H9 (cell line): ENCODE results near the gene MYOZ2. TPM values are rescaled to one million over a fixed set of nuclear protein-coding genes. Genes with fewer than 3 reads are reported as not detected.

ENCODE experiments used
- DNase-seq: peaks from one replicate; pipeline ENCODE4 v3.0.0-alpha.2; 2017
- H2AFZ ChIP-seq: one replicate; pipeline ENCODE4 v1.6.1; 2013; ENCODE audit warnings: mild to moderate bottlenecking, low read length, control low read depth, moderate library complexity
- H2AK5ac ChIP-seq: 2 replicates; pipeline ENCODE4 v1.6.1; 2013; ENCODE audit warnings: low read length, control low read depth, mixed read lengths; ENCODE audit not compliant: insufficient read length
- H2BK120ac ChIP-seq: one replicate; pipeline ENCODE4 v1.6.1; 2013; ENCODE audit warnings: low read depth, mild to moderate bottlenecking, low read length, control low read depth, inconsistent platforms; ENCODE audit not compliant: poor library complexity, severe bottlenecking
- H2BK12ac ChIP-seq: 2 replicates; pipeline ENCODE4 v1.6.1; 2013; ENCODE audit warnings: low read length, control low read depth, mixed read lengths, low read depth; ENCODE audit not compliant: insufficient read length
- H2BK15ac ChIP-seq: 2 replicates; pipeline ENCODE4 v1.6.1; 2013; ENCODE audit warnings: low read depth, low read length, control low read depth
- H2BK20ac ChIP-seq: one replicate; pipeline ENCODE4 v1.6.1; 2013; ENCODE audit warnings: low read depth, mild to moderate bottlenecking, low read length, control low read depth, inconsistent platforms; ENCODE audit not compliant: poor library complexity, severe bottlenecking
- H2BK5ac ChIP-seq: 2 replicates; pipeline ENCODE4 v1.6.1; 2013; ENCODE audit warnings: low read length, control low read depth, mixed read lengths; ENCODE audit not compliant: insufficient read length
- H3K14ac ChIP-seq: 2 replicates; pipeline ENCODE4 v1.6.1; 2013; ENCODE audit warnings: low read length, control low read depth; ENCODE audit not compliant: insufficient read depth
- H3K18ac ChIP-seq: 2 replicates; pipeline ENCODE4 v1.6.1; 2013; ENCODE audit warnings: low read depth, mild to moderate bottlenecking, mixed read lengths, low read length, control low read depth; ENCODE audit not compliant: insufficient read length
- H3K23ac ChIP-seq: 2 replicates; pipeline ENCODE4 v1.6.1; 2013; ENCODE audit warnings: low read length, control low read depth, mixed read lengths, low read depth; ENCODE audit not compliant: insufficient read length
- H3K23me2 ChIP-seq: 2 replicates; pipeline ENCODE4 v1.6.1; 2013; ENCODE audit warnings: low read depth, mild to moderate bottlenecking, mixed read lengths, low read length, control low read depth; ENCODE audit not compliant: insufficient read length, poor library complexity, severe bottlenecking
- H3K27ac ChIP-seq: 2 replicates; pipeline ENCODE4 v1.5.1; 2013; ENCODE audit warnings: low read length, control low read depth, mixed read lengths, low read depth; ENCODE audit not compliant: insufficient read length
- H3K27me3 ChIP-seq: 2 replicates; pipeline ENCODE4 v1.6.1; 2013; ENCODE audit warnings: low read length, control low read depth, inconsistent platforms; ENCODE audit not compliant: insufficient read depth
- H3K4ac ChIP-seq: 2 replicates; pipeline ENCODE4 v1.6.1; 2013; ENCODE audit warnings: low read depth, mild to moderate bottlenecking, control low read depth, inconsistent platforms, low read length, moderate library complexity
- H3K4me1 ChIP-seq: 2 replicates; pipeline ENCODE4 v1.6.1; 2013; ENCODE audit warnings: low read length, control low read depth, inconsistent platforms; ENCODE audit not compliant: insufficient read depth
- H3K4me2 ChIP-seq: 2 replicates; pipeline ENCODE4 v1.6.1; 2013; ENCODE audit warnings: low read length, control low read depth, mixed read lengths; ENCODE audit not compliant: insufficient read length, insufficient read depth
- H3K56ac ChIP-seq: 2 replicates; pipeline ENCODE4 v1.6.1; 2013; ENCODE audit warnings: low read depth, mild to moderate bottlenecking, mixed read lengths, low read length, control low read depth; ENCODE audit not compliant: insufficient read length
- H3K79me1 ChIP-seq: 2 replicates; pipeline ENCODE4 v1.6.1; 2013; ENCODE audit warnings: low read depth, mild to moderate bottlenecking, moderate library complexity, low read length, control low read depth, inconsistent platforms; ENCODE audit not compliant: insufficient read depth, poor library complexity, severe bottlenecking
- H3K79me2 ChIP-seq: 2 replicates; pipeline ENCODE4 v1.6.1; 2013; ENCODE audit warnings: low read length, control low read depth, inconsistent platforms; ENCODE audit not compliant: insufficient read depth
- H3K9ac ChIP-seq: 2 replicates; pipeline ENCODE4 v1.6.1; 2013; ENCODE audit warnings: low read length, control low read depth, mixed read lengths; ENCODE audit not compliant: insufficient read length; ENCODE audit errors: extremely low read depth
- H3K9me3 ChIP-seq: one replicate; pipeline ENCODE4 v1.6.1; 2013; ENCODE audit warnings: low read depth, low read length, inconsistent platforms; ENCODE audit not compliant: control insufficient read depth
- H3T11ph ChIP-seq: one replicate; pipeline ENCODE4 v1.6.1; 2013; ENCODE audit warnings: mild to moderate bottlenecking, low read length, control low read depth, inconsistent platforms
- H4K20me1 ChIP-seq: one replicate; pipeline ENCODE4 v1.6.1; 2013; ENCODE audit not compliant: control insufficient read depth, insufficient read length, insufficient read depth
- H4K5ac ChIP-seq: 2 replicates; pipeline ENCODE4 v1.6.1; 2013; ENCODE audit warnings: low read depth, mild to moderate bottlenecking, mixed read lengths, low read length, control low read depth; ENCODE audit not compliant: insufficient read length
- H4K8ac ChIP-seq: replicated peaks from 2 replicates; pipeline ENCODE4 v1.6.1; 2013; ENCODE audit warnings: low read length, control low read depth, mixed read lengths, low read depth; ENCODE audit not compliant: insufficient read length
- H4K91ac ChIP-seq: 2 replicates; pipeline ENCODE4 v1.6.1; 2013; ENCODE audit warnings: low read depth, mild to moderate bottlenecking, moderate library complexity, mixed read lengths, low read length, control low read depth; ENCODE audit not compliant: insufficient read length
- H3K27ac Mint-ChIP-seq, 3 experiments: 2 replicates in 2 of 3; 3 replicates in 1 of 3; pipeline ENCODE4 v1.8.0; 2020 to 2021; ENCODE audit warnings: mixed read lengths in 3 of 3, mild to moderate bottlenecking in 1 of 3, moderate library complexity in 1 of 3
- H3K27me3 Mint-ChIP-seq: 2 replicates; pipeline ENCODE4 v1.8.0; 2021; ENCODE audit warnings: low read depth, mild to moderate bottlenecking, moderate library complexity, mixed read lengths
- H3K36me3 Mint-ChIP-seq, 3 experiments: 2 replicates in 2 of 3; 3 replicates in 1 of 3; pipeline ENCODE4 v1.8.0; 2020 to 2021; ENCODE audit warnings: low read depth in 3 of 3, mixed read lengths in 3 of 3; ENCODE audit not compliant: insufficient read depth in 1 of 3
- H3K4me1 Mint-ChIP-seq, 2 experiments: 2 replicates each; pipeline ENCODE4 v1.8.0; 2020; ENCODE audit warnings: mixed read lengths in 2 of 2
- H3K4me3 Mint-ChIP-seq, 2 experiments: 2 replicates in 1 of 2; 3 replicates in 1 of 2; pipeline ENCODE4 v1.8.0; 2020 to 2021; ENCODE audit warnings: mild to moderate bottlenecking in 2 of 2, mixed read lengths in 2 of 2, moderate library complexity in 1 of 2
- H3K9me3 Mint-ChIP-seq, 2 experiments: 2 replicates in 1 of 2; 3 replicates in 1 of 2; pipeline ENCODE4 v1.8.0; 2020; ENCODE audit warnings: mild to moderate bottlenecking in 2 of 2, mixed read lengths in 2 of 2, moderate library complexity in 1 of 2
- CTCF ChIP-seq: fragments of 200-600 bp; sonication (generic); conservative IDR thresholded peaks from 3 replicates; pipeline ENCODE4 v1.8.0; 2021; ENCODE audit warnings: antibody characterized with exemption, mild to moderate bottlenecking
- WGBS: extraction: QIAGEN DNeasy Blood & Tissue Kit; methylation state at CpG from one replicate; pipeline ENCODE4 v1.1.7; 2013; ENCODE audit warnings: missing lambda C conversion rate, low lambda C conversion rate, mixed read lengths; ENCODE audit not compliant: insufficient read length; ENCODE audit errors: extremely low coverage; 5-methylcytosine and 5-hydroxymethylcytosine counted together
- total RNA-seq: library from RNA; stranded (reverse); gene quantifications from 2 replicates; pipeline ENCODE4 v1.2.1, GENCODE V29; 2021

Gene MYOZ2
- total RNA-seq, 1 experiment from 2014 or later, result not detected

GRCh38 chr4:119087121-119087520 lies 48.5 kb upstream of the MYOZ2 start:
- no peak overlapping the region for H3T11ph ChIP-seq
- no peaks in the 10 kb centered on the region for H3K4me1 Mint-ChIP-seq

More at GRCh38 chr4:119087121-119087520, 48.5 kb upstream of the MYOZ2 start:
- H3K56ac ChIP-seq, result no peak overlapping the region
- H4K91ac ChIP-seq, result no peak overlapping the region
- no peaks in the 10 kb centered on the region for H3K27me3 ChIP-seq
- H3K18ac ChIP-seq, result no peak overlapping the region
- no peak for DNase-seq
- Mint-ChIP-seq H3K36me3 (no peaks in the 10 kb centered on the region), H3K27ac (no peak overlapping the region), H3K4me3 (no peak overlapping the region), H3K27me3 (no peaks in the 10 kb centered on the region), H3K9me3 (no peaks in the 10 kb centered on the region)
- H2BK5ac ChIP-seq, result no peak overlapping the region
- WGBS, result no CpG with 5 or more reads among the region's 3 CpGs
- H3K4me2 ChIP-seq, result no peak overlapping the region
- H3K79me2 ChIP-seq, result no peaks in the 10 kb centered on the region
- no peak overlapping the region for H2BK120ac ChIP-seq
- H3K9me3 ChIP-seq, result no peaks in the 10 kb centered on the region
- H3K27ac ChIP-seq, result no peak overlapping the region
- H2BK20ac ChIP-seq, result no peak overlapping the region
- no peak overlapping the region for H2AFZ ChIP-seq
- no peak overlapping the region for H3K9ac ChIP-seq
- H3K14ac ChIP-seq, result no peak overlapping the region
- no peaks in the 10 kb centered on the region for H4K20me1 ChIP-seq
- H3K4ac ChIP-seq, result no peak overlapping the region
- no peak overlapping the region for H2BK12ac ChIP-seq
- no peak overlapping the region for H2BK15ac ChIP-seq
- TF ChIP-seq CTCF, result no peak
- no peak overlapping the region for H3K23ac ChIP-seq
- H2AK5ac ChIP-seq, result no peak overlapping the region
- no peaks in the 10 kb centered on the region for H3K4me1 ChIP-seq
- no peaks in the 10 kb centered on the region for H3K79me1 ChIP-seq
- H3K23me2 ChIP-seq, result no peaks in the 10 kb centered on the region
- H4K5ac ChIP-seq, result no peak overlapping the region
- no peak overlapping the region for H4K8ac ChIP-seq
